ENCODE results near the gene MAB21L3. TPM values are rescaled to one million over a fixed set of nuclear protein-coding genes. Genes with fewer than 3 reads are reported as not detected.

Gene MAB21L3
- total RNA-seq: not detected in 2 replicates

GRCh38 chr1:116110567-116111523 lies at the start of gene MAB21L3:
TSS of gene MAB21L3 (plus strand) at chr1:116111399. CDS start at chr1:116112616, 1,217 bp downstream.

Other genes with a start within 250 kb of the MAB21L3 start
- 0.32 and 1.9 TPM in 2 replicates for gene SLC22A15, start 134.9 kb upstream of the MAB21L3 start, total RNA-seq

Data from epithelial cell of alveolus of lung (primary cell).